ENCODE data around the gene SLC9A3. TPM values are rescaled to one million over a fixed set of nuclear protein-coding genes. Genes with fewer than 3 reads are reported as not detected.

Gene SLC9A3
- total RNA-seq, 1 donor from 2014 or later, result 5.4 TPM

- no peak for DNase-seq (ENCODE audit: low read depth)
These were observed 77.4 kb downstream of the SLC9A3 start for GRCh38 chr5:446883-447263.

GRCh38 chr5:446066-446882 lies 78.0 kb downstream of the SLC9A3 start:
- no peak for DNase-seq (ENCODE audit: low read depth)

GRCh38 chr5:445591-445990 lies 78.7 kb downstream of the SLC9A3 start:
- DNase-seq (ENCODE audit: low read depth), result no peak

GRCh38 chr5:444226-444625 lies 80.0 kb downstream of the SLC9A3 start:
- DNase-seq (ENCODE audit: low read depth), result no peak

GRCh38 chr5:443239-444151 lies 80.8 kb downstream of the SLC9A3 start:
- no peak for DNase-seq (ENCODE audit: low read depth)

- peak; percentile 77 for DNase-seq (ENCODE audit: low read depth)
These were observed 81.7 kb downstream of the SLC9A3 start, which contains the start of gene EXOC3 for GRCh38 chr5:442335-443238. Gene EXOC3, plus strand, starts transcription at chr5:443176. Its CDS starts 3,030 bp downstream, at chr5:446206.

GRCh38 chr5:441996-442334 lies 82.3 kb downstream of the SLC9A3 start:
- no peak for DNase-seq (ENCODE audit: low read depth)

GRCh38 chr5:440401-441201 lies 83.6 kb downstream of the SLC9A3 start:
- no peak for DNase-seq (ENCODE audit: low read depth)

- DNase-seq (ENCODE audit: low read depth), result no peak
These were observed 84.6 kb downstream of the SLC9A3 start for GRCh38 chr5:439636-440035.

- DNase-seq (ENCODE audit: low read depth), result no peak
These were observed 85.1 kb downstream of the SLC9A3 start for GRCh38 chr5:439181-439580.

GRCh38 chr5:438481-438981 lies 85.7 kb downstream of the SLC9A3 start:
- DNase-seq (ENCODE audit: low read depth), result no peak

GRCh38 chr5:437281-437771 lies 86.9 kb downstream of the SLC9A3 start:
- peak; percentile 74 for DNase-seq (ENCODE audit: low read depth)

- DNase-seq (ENCODE audit: low read depth), result no peak
These were observed 87.6 kb downstream of the SLC9A3 start for GRCh38 chr5:436641-436975.

- DNase-seq (ENCODE audit: low read depth), result peak; percentile 59
These were observed 88.1 kb downstream of the SLC9A3 start for GRCh38 chr5:435961-436640.

- no peak for DNase-seq (ENCODE audit: low read depth)
These were observed 89.0 kb downstream of the SLC9A3 start for GRCh38 chr5:435156-435790.

- DNase-seq (ENCODE audit: low read depth), result peak; percentile 52
These were observed 89.7 kb downstream of the SLC9A3 start for GRCh38 chr5:434443-435146.

GRCh38 chr5:433836-434235 lies 90.4 kb downstream of the SLC9A3 start:
- no peak for DNase-seq (ENCODE audit: low read depth)

Data from myocyte (in vitro differentiated cells).